HG02970 (cell line): Measurements from ENCODE around the gene HOXA10.

ENCODE experiments used
- ATAC-seq: cut with Tn5 transposase; IDR thresholded peaks from one replicate; pipeline ENCODE4 v1.9.1; 2021; ENCODE audit warnings: mild to moderate bottlenecking, moderate library complexity, moderate number of reproducible peaks; ENCODE audit not compliant: unreplicated experiment, low FRiP score

The HOXA10 gene

DNA sequence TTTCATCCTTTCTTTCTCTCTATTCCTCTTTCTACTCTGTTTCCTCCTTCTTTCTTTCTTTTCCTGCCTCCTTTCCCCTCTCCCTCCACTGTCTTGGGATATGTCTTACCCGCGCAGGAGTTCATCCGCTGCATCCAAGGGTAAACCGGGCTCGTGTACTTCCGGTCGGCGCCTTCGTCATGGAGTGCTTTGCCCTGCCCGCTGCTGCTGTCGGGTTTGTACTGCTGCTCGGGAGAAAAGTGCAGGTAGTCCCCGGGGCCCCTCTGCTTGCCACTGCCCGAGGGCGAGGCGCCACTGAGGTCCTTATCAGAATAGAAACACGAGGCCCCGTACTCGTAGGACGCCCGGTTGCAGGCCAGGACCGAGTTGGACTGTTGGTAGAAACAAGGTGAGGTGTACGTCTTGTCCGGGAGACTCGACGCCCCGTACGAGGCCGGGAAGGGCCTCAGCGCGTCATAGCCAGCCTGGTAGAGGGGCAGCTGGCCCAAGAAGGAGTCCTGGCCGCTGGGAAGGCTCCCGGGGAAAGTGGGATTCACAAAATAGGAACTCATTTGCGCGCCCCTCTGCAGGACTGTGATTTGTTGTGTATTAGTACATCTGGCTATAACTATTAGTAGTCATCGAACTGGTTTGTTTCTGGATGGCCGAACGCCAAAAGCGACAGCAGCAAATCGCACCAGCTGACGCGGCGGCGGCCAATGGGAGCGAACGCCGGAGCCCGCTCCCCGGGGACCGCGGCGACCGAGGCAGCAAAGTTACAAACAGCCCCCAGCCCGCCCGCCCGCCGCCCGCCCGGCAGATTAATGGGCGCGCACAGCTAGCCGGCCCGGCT lies 26.7 kb downstream of the HOXA10 start, which contains the start of gene HOXA6:
Gene HOXA6, minus strand, starts transcription at position 576 of the 832 bp plus-strand sequence. Its CDS starts 25 bp downstream, at position 551.
- no peak for ATAC-seq

- no peak for ATAC-seq
Observed at GRCh38 chr7:27146491-27147198, 27.5 kb downstream of the HOXA10 start.

DNA sequence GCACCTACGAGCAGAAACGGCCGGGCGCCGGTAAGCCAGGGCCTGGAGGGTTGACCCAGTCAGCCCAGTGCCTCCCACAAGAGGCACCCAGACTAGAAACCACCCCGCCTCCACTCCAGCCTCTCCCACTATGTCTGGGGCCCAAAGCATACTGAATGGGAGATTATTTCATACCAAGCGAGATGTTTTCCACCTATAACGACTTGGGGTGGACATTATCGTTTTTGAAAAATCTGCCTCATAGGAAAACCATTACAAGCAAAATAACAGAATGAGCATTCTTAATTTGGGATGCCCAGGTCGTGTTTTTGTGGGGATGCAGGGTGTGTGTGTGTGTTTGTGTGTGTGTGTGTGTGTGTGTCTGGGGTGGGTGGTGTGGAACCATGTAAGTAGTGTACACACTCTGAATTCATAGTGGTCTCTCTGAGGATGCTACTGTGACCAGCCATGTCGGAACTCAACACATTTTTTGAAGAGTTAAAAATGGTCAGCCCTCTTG lies 28.2 kb downstream of the HOXA10 start:
- ATAC-seq: no peak

DNA sequence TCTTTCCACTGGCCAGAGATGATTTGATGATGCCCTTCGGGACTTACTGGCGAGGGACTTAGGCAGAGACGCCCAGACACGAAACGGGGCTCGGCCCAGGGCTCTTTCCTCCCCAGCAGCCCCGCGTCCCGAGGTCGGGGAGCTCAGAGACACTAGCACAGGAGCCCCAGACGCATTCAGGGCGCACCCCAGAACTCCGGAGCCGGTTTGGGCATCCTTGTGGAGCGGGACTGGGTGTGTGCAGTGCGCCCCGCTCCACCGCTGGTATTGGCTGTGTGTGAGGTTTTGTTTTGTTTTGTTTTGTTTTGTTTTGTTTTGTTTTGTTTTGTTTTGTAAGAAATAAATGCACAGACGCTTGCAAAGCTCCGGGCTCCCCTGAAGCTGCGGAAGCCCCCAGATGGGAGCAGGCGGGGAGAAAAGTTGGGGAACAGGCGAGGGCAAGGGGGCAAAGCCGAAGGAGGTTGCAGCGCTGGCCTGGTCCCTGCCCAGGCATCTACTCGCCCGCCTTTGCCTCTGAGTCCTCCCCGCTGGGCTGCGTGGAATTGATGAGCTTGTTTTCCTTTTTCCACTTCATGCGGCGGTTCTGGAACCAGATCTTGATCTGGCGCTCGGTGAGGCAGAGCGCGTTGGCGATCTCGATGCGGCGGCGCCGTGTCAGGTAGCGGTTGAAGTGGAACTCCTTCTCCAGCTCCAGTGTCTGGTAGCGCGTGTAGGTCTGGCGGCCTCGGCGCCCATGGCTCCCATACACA lies 28.8 kb downstream of the HOXA10 start:
- ATAC-seq: no peak

GRCh38 chr7:27144781-27145164 lies 29.3 kb downstream of the HOXA10 start:
- ATAC-seq: no peak

GRCh38 chr7:27143950-27144780 lies 30.0 kb downstream of the HOXA10 start:
- no peak for ATAC-seq

DNA sequence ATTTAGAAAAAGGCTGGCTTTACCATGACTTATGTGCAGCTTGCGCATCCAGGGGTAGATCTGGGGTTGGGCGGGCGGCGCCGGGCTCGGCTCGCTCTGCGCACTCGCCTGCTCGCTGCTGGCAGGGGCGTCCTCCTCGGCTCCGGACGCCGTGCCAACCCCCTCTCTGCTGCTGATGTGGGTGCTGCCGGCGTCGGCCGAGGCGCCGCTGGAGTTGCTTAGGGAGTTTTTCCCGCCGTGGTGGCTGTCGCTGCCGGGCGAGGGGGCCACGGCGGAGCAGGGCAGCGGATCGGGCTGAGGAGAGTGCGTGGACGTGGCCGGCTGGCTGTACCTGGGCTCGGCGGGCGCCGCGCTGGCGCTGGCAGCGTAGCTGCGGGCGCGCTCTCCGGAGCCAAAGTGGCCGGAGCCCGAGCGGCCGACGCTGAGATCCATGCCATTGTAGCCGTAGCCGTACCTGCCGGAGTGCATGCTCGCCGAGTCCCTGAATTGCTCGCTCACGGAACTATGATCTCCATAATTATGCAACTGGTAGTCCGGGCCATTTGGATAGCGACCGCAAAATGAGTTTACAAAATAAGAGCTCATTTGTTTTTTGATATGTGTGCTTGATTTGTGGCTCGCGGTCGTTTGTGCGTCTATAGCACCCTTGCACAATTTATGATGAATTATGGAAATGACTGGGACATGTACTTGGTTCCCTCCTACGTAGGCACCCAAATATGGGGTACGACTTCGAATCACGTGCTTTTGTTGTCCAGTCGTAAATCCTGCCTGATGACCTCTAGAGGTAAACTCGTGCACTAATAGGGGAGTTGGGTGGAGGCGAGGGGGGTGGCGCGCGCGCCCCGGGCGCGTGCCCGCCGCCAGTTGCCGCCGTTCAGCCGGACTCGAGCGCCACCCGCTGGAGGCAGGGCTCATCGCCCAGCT lies 30.8 kb downstream of the HOXA10 start, which contains the start of gene HOXA5:
Gene HOXA5, minus strand, starts transcription at position 659 of the 927 bp plus-strand sequence. Its CDS starts 74 bp downstream, at position 585.
- no peak for ATAC-seq

GRCh38 chr7:27142580-27143022 lies 31.5 kb downstream of the HOXA10 start:
- no peak for ATAC-seq

DNA sequence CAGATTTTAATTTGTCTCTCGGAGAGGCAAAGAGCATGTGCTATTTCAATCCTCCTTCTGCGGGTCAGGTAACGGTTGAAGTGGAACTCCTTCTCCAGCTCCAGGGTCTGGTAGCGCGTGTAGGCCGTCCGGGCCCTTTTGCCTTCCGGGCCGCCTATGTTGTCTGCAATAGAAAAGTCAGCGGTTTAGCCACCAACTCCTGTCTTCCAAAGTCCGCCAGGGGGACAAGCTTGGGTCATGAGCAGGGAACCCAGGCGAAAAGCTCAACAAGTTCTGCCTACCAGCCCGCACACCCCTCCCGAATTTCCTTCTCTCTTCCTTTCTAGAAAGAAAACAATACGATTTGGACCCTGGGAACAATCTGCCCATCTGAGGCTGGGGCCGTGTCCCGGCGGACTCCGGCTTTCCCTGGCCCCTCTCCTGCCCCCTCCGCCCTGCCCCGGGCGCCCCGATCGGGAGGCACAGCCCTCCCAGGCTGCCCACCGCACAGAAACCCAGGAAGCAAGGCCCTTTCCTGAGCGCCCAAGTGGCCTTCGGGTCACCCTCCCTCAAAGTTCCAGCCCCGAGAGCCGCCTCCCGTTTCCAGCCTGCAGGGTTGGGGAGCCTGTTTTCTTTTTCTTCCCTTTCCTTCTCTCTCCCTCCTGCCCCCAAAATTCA lies 32.1 kb downstream of the HOXA10 start:
- ATAC-seq: no peak

GRCh38 chr7:27141137-27141922 lies 32.8 kb downstream of the HOXA10 start:
- ATAC-seq: no peak

GRCh38 chr7:27140126-27140857 lies 33.8 kb downstream of the HOXA10 start:
- no peak for ATAC-seq

DNA sequence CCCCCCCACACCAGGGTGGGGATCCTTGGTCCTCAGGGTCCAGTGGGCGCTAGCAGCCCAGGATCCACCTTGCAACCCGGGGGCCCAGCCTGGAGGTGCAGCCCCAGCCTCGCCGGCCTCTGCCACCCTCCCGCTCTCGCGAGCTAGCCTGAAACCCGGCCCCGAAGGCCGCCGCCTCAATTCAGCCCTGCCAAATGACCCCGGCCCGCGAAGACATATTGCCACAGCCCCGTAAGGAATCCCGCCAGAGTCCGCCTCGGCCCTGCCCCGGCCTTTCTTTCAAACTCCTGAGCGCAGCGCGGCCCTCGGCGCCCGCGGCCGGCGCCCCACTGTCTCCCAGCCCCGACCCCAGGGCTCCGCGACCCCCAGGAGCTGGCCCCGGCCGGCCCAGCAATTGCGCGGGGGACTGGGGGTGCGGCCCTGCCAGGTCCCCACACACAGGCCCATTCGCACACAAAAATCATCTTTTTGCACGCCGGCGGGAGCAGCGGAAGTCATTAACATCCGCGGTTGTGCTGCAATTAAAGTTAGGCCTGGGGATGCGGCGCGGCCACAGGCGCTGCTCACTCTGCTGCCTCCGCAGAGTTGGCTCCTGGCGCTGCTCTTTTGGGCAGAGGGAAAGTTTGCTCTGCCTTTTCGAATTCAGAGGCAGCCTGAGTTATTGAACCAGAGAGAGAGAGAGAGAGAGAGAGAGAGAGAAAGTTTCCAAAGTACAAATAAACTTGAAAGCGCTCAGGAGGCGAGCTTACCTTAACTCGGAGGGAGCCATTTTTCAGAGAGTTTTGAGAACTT lies 34.6 kb downstream of the HOXA10 start:
- no peak for ATAC-seq

DNA sequence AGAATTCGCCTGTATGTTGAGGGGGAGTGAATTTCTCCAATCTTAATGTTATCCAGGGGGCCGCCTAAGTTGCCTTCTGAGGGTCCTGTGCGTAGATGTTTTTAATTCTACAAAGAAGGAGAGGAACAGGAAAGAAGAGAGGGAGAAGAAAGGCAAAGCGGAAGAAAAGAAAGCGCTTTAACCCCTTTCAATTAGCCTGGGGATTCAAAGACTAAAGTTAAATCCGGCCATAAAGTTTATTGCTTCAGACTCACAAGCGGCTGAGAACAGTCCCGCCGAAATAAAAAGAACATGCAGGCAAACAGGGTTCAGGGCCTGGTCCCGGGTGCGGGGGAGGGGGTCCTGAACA lies 35.2 kb downstream of the HOXA10 start:
- no peak for ATAC-seq

DNA sequence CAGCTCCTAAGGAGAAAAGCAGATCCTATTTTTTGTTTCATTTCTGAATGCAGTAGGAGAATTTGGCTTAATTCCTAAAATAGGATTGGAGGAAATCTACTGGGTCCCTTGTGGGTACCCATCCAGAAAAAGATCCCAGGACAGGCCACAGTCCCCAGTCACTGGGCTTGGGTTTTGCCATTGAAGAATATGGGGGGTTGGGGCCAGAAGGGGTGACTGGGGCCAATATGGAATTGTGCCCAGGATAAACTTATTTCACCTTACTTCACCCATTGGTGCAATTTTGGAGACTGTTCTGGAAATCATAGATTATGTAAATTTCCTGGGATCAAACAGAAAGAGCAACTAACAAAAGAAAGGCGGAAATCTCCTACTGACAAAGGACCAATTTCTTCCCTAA lies 35.6 kb downstream of the HOXA10 start:
- no peak for ATAC-seq

- ATAC-seq: no peak
Observed at GRCh38 chr7:27137640-27138315, 36.3 kb downstream of the HOXA10 start.

- no peak for ATAC-seq
Observed at GRCh38 chr7:27134392-27134791, 39.7 kb downstream of the HOXA10 start.
